Kidney epithelial cell (primary cell): ENCODE results near the gene EPX. TPM values are rescaled to one million over a fixed set of nuclear protein-coding genes. Genes with fewer than 3 reads are reported as not detected.
A peak's percentile ranks its signal among the peaks of the same experiment; 100 is the strongest.

ENCODE experiments used
- DNase-seq: peaks from one replicate; pipeline ENCODE4 v3.0.0-alpha.2; 2010; ENCODE audit warnings: low read depth
- H3K27me3 ChIP-seq: 2 replicates; pipeline ENCODE4 v1.6.0; 2011; ENCODE audit warnings: low read length; ENCODE audit not compliant: control insufficient read depth, insufficient read depth
- H3K36me3 ChIP-seq: 2 replicates; pipeline ENCODE4 v1.5.1; 2011; ENCODE audit warnings: low read length; ENCODE audit not compliant: control insufficient read depth, insufficient read depth
- H3K4me3 ChIP-seq: 2 replicates; pipeline ENCODE4 v1.5.1; 2011; ENCODE audit warnings: low read depth, mild to moderate bottlenecking, control low read depth, low read length
- CTCF ChIP-seq: IDR thresholded peaks from 2 replicates; pipeline ENCODE4 v1.5.1; 2011; ENCODE audit warnings: mild to moderate bottlenecking, moderate library complexity, low read length, control low read depth, inconsistent platforms; ENCODE audit not compliant: insufficient read depth, poor library complexity, severe bottlenecking
- total RNA-seq: library from RNA; depleted of rRNA; stranded (reverse); fragments of >200 nt; gene quantifications from 2 replicates; pipeline ENCODE4 v1.2.3, GENCODE V29; 2015

The EPX gene
- total RNA-seq, 1 donor from 2014 or later: not detected

- no peaks in the 10 kb centered on the region for H3K36me3 ChIP-seq
- no peak overlapping the region for H3K4me3 ChIP-seq
- TF ChIP-seq CTCF: no peak
- peak; percentile 63 for DNase-seq
- no peaks in the 10 kb centered on the region for H3K27me3 ChIP-seq
Measured at GRCh38 chr17:58224315-58224714, 31.8 kb downstream of the EPX start.

DNA sequence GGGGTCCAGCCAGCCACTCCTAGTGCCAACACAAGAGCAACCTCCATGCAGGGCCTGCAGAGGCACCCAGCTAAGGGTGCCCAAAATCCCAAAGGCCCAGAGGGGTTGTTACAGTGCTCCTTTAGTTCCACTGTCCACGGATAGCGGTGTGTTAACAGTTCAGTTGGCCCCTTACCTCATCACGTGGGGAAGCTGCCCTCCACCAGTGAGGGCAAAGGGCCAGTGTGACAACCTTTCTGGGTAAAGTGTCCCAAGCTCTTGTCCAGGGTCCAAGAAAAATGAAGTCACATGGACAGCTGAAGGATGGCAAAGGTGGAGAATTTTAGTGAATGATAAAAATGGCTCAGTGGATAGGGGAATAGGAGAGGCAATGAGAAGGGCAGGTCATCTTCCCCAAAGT is 35.2 kb downstream of the EPX start:
- no peaks in the 10 kb centered on the region for H3K36me3 ChIP-seq
- no peak for TF ChIP-seq CTCF
- DNase-seq: no peak
- H3K27me3 ChIP-seq: no peaks in the 10 kb centered on the region
- no peak overlapping the region for H3K4me3 ChIP-seq

DNA sequence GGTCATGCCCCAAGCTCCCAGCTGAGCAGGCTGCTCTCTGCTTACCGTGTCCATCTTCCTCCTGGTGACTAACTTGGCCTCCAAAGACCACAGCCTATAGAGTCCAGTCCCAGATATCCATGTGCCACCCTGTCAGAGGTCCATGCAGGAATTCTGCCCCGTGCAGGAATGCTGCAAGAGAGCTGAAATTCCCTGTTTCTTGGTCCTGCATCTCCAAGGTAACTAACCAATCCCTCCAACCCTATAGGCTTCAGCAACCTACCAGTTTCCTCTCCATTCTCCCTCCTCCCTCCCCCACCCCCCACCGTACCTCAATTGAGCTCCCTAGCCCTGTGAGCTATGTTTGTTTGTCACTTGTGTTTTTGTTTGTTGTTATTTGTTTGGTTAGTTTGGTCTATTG is 36.2 kb downstream of the EPX start:
- TF ChIP-seq CTCF: no peak
- Histone ChIP-seq H3K36me3 (no peaks in the 10 kb centered on the region), H3K4me3 (no peak overlapping the region), H3K27me3 (no peaks in the 10 kb centered on the region)
- DNase-seq: no peak

GRCh38 chr17:58229384-58229783 is 36.9 kb downstream of the EPX start:
- TF ChIP-seq CTCF: no peak
- H3K36me3 ChIP-seq: no peaks in the 10 kb centered on the region
- no peaks in the 10 kb centered on the region for H3K27me3 ChIP-seq
- no peak for DNase-seq
- H3K4me3 ChIP-seq: no peak overlapping the region

- no peak for DNase-seq
- Histone ChIP-seq H3K36me3 (no peaks in the 10 kb centered on the region), H3K4me3 (no peak overlapping the region), H3K27me3 (no peaks in the 10 kb centered on the region)
- no peak for TF ChIP-seq CTCF
Measured at GRCh38 chr17:58229881-58230280, 37.4 kb downstream of the EPX start.

DNA sequence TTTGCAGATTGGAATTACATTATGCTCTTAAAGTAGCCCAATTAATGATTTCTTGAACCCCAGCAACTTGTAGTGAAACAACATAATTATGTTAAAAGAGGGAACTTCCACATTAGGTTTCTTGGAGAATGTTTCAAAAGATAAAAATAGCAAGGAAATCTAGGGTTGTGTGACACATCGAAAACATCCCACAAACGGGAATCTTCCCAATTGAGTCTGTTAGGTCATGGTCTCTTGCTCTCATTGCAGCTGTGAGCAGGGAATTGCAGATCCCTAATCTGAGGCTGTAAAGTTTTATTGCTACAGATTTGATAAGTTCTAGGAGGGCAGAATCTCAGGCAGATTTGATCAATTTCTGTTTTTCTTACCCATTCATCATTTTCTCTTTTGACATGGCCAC is 39.1 kb downstream of the EPX start:
- no peak for TF ChIP-seq CTCF
- Histone ChIP-seq H3K36me3 (no peaks in the 10 kb centered on the region), H3K4me3 (no peak overlapping the region), H3K27me3 (peaks cover 3% of the 10 kb centered on the region)
- peak; percentile 9 for DNase-seq
